PC-3 (cell line): ENCODE results near the gene SPTSSB. TPM values are rescaled to one million over a fixed set of nuclear protein-coding genes. Genes with fewer than 3 reads are reported as not detected.
A peak's percentile ranks its signal among the peaks of the same experiment; 100 is the strongest.

ENCODE experiments used
- ATAC-seq: fragments of 200-7000 bp; cut with Tn5 transposase; 2 replicates; pipeline ENCODE4 v1.9.1; 2020; ENCODE audit warnings: mild to moderate bottlenecking, moderate library complexity
- BruUV-seq: library from RNA; stranded (reverse); fragments of 400-500 nt; replicated peaks from 2 replicates; lab custom pipeline; 2021; lab: Mats Ljungman, UMichigan
- CTCF ChIA-PET: fragments of 300-600 bp; sonication (Branson Sonifier 250); formaldehyde crosslinking; loops from one replicate; lab custom pipeline; 2022; ENCODE audit warnings: antibody characterized with exemption; lab: Charles Lee
- POLR2A ChIA-PET: fragments of 300-600 bp; sonication (Branson Sonifier 250); formaldehyde crosslinking; loops from one replicate; lab custom pipeline; 2022; ENCODE audit warnings: antibody characterized with exemption; ENCODE audit not compliant: unreplicated experiment; lab: Charles Lee
- DNase-seq: peaks from one replicate; pipeline ENCODE4 v3.0.0-alpha.2; 2015
- H2AFZ ChIP-seq: fragments of 300-600 bp; sonication (generic); 2 replicates; pipeline ENCODE4 v1.6.0; 2016; ENCODE audit warnings: antibody characterized with exemption, low read length
- H3F3A ChIP-seq: fragments of 300-600 bp; sonication (generic); one replicate; pipeline ENCODE4 v1.6.0; 2017; ENCODE audit warnings: antibody characterized with exemption, low read length, control low read depth, mild to moderate bottlenecking; ENCODE audit not compliant: unreplicated experiment
- H3K27ac ChIP-seq: fragments of 300-600 bp; sonication (generic); 2 replicates; pipeline ENCODE4 v1.5.1; 2016; ENCODE audit warnings: mild to moderate bottlenecking, low read length
- H3K27me3 ChIP-seq: fragments of 300-600 bp; sonication (generic); 2 replicates; pipeline ENCODE4 v1.6.1; 2016; ENCODE audit warnings: low read length, mixed read lengths
- H3K36me3 ChIP-seq: fragments of 300-600 bp; sonication (generic); 2 replicates; pipeline ENCODE4 v1.6.1; 2016; ENCODE audit warnings: low read depth, mixed run types, low read length, mixed read lengths
- H3K4me1 ChIP-seq: fragments of 300-600 bp; sonication (generic); 2 replicates; pipeline ENCODE4 v1.5.1; 2016; ENCODE audit warnings: low read length; ENCODE audit not compliant: insufficient read depth
- H3K4me2 ChIP-seq: fragments of 300-600 bp; sonication (generic); 2 replicates; pipeline ENCODE4 v1.6.0; 2016; ENCODE audit warnings: low read length
- H3K4me3 ChIP-seq: fragments of 300-600 bp; sonication (generic); 2 replicates; pipeline ENCODE4 v1.5.1; 2016; ENCODE audit warnings: mild to moderate bottlenecking, low read length, mixed read lengths
- H3K79me2 ChIP-seq: fragments of 300-600 bp; sonication (generic); 2 replicates; pipeline ENCODE4 v1.6.1; 2017; ENCODE audit warnings: low read length, mixed read lengths
- H3K9ac ChIP-seq: fragments of 300-600 bp; sonication (generic); 2 replicates; pipeline ENCODE4 v1.6.0; 2016; ENCODE audit warnings: mild to moderate bottlenecking, low read length
- H3K9me2 ChIP-seq: fragments of 300-600 bp; sonication (generic); replicated peaks from 2 replicates; pipeline ENCODE4 v1.6.1; 2016; ENCODE audit warnings: mixed run types, low read length, mixed read lengths
- H3K9me3 ChIP-seq: fragments of 300-600 bp; sonication (generic); 2 replicates; pipeline ENCODE4 v1.6.1; 2016; ENCODE audit warnings: low read length, mixed read lengths
- H4K20me1 ChIP-seq: fragments of 300-600 bp; sonication (generic); 2 replicates; pipeline ENCODE4 v1.6.1; 2016; ENCODE audit warnings: low read length, mixed read lengths
- CTCF ChIP-seq: fragments of 300-600 bp; sonication (generic); conservative IDR thresholded peaks from 2 replicates; pipeline ENCODE4 v1.5.1; 2017; ENCODE audit warnings: antibody characterized with exemption, low read depth, mild to moderate bottlenecking, low read length
- EZH2 ChIP-seq: fragments of 300-600 bp; sonication (generic); IDR thresholded peaks from one replicate; pipeline ENCODE4 v1.6.1; 2017; ENCODE audit warnings: antibody characterized with exemption, mild to moderate bottlenecking, low read length; ENCODE audit not compliant: unreplicated experiment
- EZH2phosphoT487 ChIP-seq: fragments of 300-600 bp; sonication (generic); IDR thresholded peaks from 2 replicates; pipeline ENCODE4 v1.6.1; 2018; ENCODE audit warnings: mild to moderate bottlenecking, antibody characterized with exemption, low read length, borderline replicate concordance
- intact Hi-C: fragments of 100-400 bp; cut with micrococcal nuclease; formaldehyde crosslinking; loops from 2 replicates; pipeline ENCODE4 v1.9.0; 2023
- total RNA-seq: library from RNA; depleted of rRNA; stranded (reverse); fragments of >200 nt; gene quantifications from 2 replicates; pipeline ENCODE4 v1.2.3, GENCODE V29; 2014

Gene SPTSSB
- total RNA-seq, 1 experiment from 2014 or later = 78.0 TPM

GRCh38 chr3:161386991-161387770, 15.9 kb upstream of the SPTSSB start:
- H3K79me2 ChIP-seq = no peaks in the 10 kb centered on the region
- H3K9me2 ChIP-seq = no peaks in the 10 kb centered on the region
- POLR2A ChIA-PET = no interaction called here
- BruUV-seq = no TSS peak
- TF ChIP-seq CTCF (no peak), EZH2 (no peak), EZH2phosphoT487 (no peak)
- intact Hi-C loops = no loop called here
- no peak overlapping the region for H3K27ac ChIP-seq
- H3K9ac ChIP-seq = no peak overlapping the region
- no peaks in the 10 kb centered on the region for H3F3A ChIP-seq
- peaks cover 12% of the 10 kb centered on the region for H3K4me1 ChIP-seq
- no peak for DNase-seq
- H4K20me1 ChIP-seq = no peaks in the 10 kb centered on the region
- no peaks in the 10 kb centered on the region for H3K36me3 ChIP-seq
- no peaks in the 10 kb centered on the region for H3K27me3 ChIP-seq
- no peak overlapping the region for H3K4me2 ChIP-seq
- ATAC-seq = no peak
- no peak overlapping the region for H3K4me3 ChIP-seq
- H3K9me3 ChIP-seq = no peaks in the 10 kb centered on the region
- H2AFZ ChIP-seq = no peak overlapping the region
- CTCF ChIA-PET = no interaction called here

GRCh38 chr3:161372321-161373260, 1.3 kb upstream of the SPTSSB start:
- peaks cover 50% of the 10 kb centered on the region for H3K79me2 ChIP-seq
- intact Hi-C loops = loop anchor here (2.0 kb wide), 1 partner anchor 16 kb away; no protein-coding TSS in a partner anchor
- H3K27me3 ChIP-seq = no peaks in the 10 kb centered on the region
- peak overlapping the region; percentile 84 for H3K4me2 ChIP-seq
- no peaks in the 10 kb centered on the region for H3K36me3 ChIP-seq
- CTCF ChIA-PET = interaction anchor here (0.5 to 0.8 kb wide), 3 partner anchors 36 to 707 kb away, joined by 3 to 5 read pairs (median 4); no protein-coding TSS in a partner anchor
- no peaks in the 10 kb centered on the region for H3K9me3 ChIP-seq
- H3K9me2 ChIP-seq = no peaks in the 10 kb centered on the region
- ATAC-seq (peak; percentile 47), DNase-seq (peak; percentile 81)
- no peaks in the 10 kb centered on the region for H3F3A ChIP-seq
- peaks cover 25% of the 10 kb centered on the region for H3K4me1 ChIP-seq
- POLR2A ChIA-PET = interaction anchor here (0.6 to 1.5 kb wide), 6 partner anchors 23 to 102 kb away, joined by 3 to 9 read pairs (median 4); no protein-coding TSS in a partner anchor
- peak overlapping the region; percentile 98 for H3K9ac ChIP-seq
- BruUV-seq = no TSS peak
- peak overlapping the region; percentile 78 for H2AFZ ChIP-seq
- H3K4me3 ChIP-seq = peak overlapping the region; percentile 76
- no peaks in the 10 kb centered on the region; the same call in 1 of the 2 replicates for H4K20me1 ChIP-seq
- TF ChIP-seq CTCF (no peak), EZH2phosphoT487 (no peak), EZH2 (no peak)
- peak overlapping the region; percentile 98 for H3K27ac ChIP-seq
